GM12892 (cell line): Measurements from ENCODE around the gene FLNB.

ENCODE experiments used
- POLR2A ChIP-seq: IDR thresholded peaks from 2 replicates; pipeline ENCODE4 v1.6.1; 2011; ENCODE audit warnings: low read depth, low read length, control low read depth
- POLR2AphosphoS5 ChIP-seq: IDR thresholded peaks from 2 replicates; pipeline ENCODE4 v1.6.1; 2011; ENCODE audit warnings: low read depth, low read length, control low read depth
- TAF1 ChIP-seq: IDR thresholded peaks from 2 replicates; pipeline ENCODE4 v1.6.1; 2011; ENCODE audit warnings: low read depth, mild to moderate bottlenecking, control low read depth, low read length, borderline replicate concordance

DNA sequence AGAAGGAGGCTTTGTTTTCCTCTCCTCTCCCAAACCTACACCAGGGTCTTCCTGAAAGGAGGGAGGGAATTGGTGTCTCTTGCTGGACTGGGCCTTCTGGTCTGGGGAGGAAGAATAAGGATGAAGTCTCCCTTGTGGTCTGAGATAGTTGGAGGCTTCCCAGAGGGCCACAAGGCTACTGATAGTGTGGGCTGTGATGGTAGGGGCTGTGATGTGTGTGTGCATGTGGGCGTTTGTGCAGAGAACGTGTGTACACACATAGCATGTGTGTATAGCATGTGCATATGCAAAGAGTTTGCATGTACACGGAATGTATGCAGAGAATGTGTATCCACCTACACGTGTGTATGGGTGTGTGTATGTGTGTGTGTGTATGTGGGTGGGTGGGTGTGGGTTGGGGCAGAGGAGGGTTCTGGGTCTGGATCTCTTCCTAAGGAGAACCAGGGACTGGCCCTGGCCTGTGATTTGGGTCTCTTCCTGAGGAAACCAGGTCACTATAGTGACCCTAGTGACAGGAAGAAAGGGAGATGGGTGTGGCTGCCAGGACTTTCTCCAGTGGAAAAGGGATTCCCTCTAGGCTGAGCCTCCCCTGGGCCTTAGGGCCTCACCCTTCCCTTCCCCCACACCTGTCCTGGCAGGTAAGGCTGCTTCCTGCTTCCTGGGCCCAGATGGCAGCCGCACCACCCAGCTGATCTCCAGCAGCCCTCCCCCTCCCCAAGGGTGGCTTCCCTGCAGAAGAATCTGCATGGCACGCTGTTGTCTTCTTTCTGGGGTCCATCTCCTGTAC, 1.7 kb downstream of the FLNB start:
- TF ChIP-seq POLR2AphosphoS5 (no peak), POLR2A (no peak), TAF1 (no peak)
